Hepatocyte (in vitro differentiated cells): ENCODE data around the gene VEGFD. TPM values are rescaled to one million over a fixed set of nuclear protein-coding genes. Genes with fewer than 3 reads are reported as not detected.

Experiments used
- DNase-seq: peaks from one replicate; pipeline ENCODE4 v3.0.0-alpha.2; 2016; ENCODE audit warnings: low spot score
- H2AFZ ChIP-seq: fragments of 200-600 bp; sonication (generic); 2 replicates; pipeline ENCODE4 v1.6.0; 2016; ENCODE audit warnings: antibody characterized with exemption, mild to moderate bottlenecking
- H3K27ac ChIP-seq: fragments of 200-600 bp; sonication (generic); 2 replicates; pipeline ENCODE4 v1.5.1; 2016; ENCODE audit warnings: mild to moderate bottlenecking
- H3K27me3 ChIP-seq: fragments of 200-600 bp; sonication (generic); 2 replicates; pipeline ENCODE4 v1.6.1; 2016
- H3K36me3 ChIP-seq: fragments of 200-600 bp; sonication (generic); replicated peaks from 2 replicates; pipeline ENCODE4 v1.5.1; 2016; ENCODE audit warnings: low read depth; ENCODE audit not compliant: insufficient read depth
- H3K4me1 ChIP-seq: fragments of 200-600 bp; sonication (generic); 2 replicates; pipeline ENCODE4 v1.5.1; 2016; ENCODE audit warnings: mild to moderate bottlenecking, moderate library complexity; ENCODE audit not compliant: insufficient read depth
- H3K4me2 ChIP-seq: fragments of 200-600 bp; sonication (generic); 2 replicates; pipeline ENCODE4 v1.6.0; 2016
- H3K4me3 ChIP-seq: fragments of 200-600 bp; sonication (generic); 2 replicates; pipeline ENCODE4 v1.5.1; 2016; ENCODE audit warnings: mild to moderate bottlenecking
- H3K79me2 ChIP-seq: fragments of 200-600 bp; sonication (generic); 2 replicates; pipeline ENCODE4 v1.6.0; 2017; ENCODE audit warnings: mild to moderate bottlenecking
- H3K9me2 ChIP-seq: fragments of 200-600 bp; sonication (generic); replicated peaks from 2 replicates; pipeline ENCODE4 v1.6.0; 2017; ENCODE audit warnings: mild to moderate bottlenecking; ENCODE audit not compliant: insufficient read depth
- H3K9me3 ChIP-seq: fragments of 200-600 bp; sonication (generic); 2 replicates; pipeline ENCODE4 v1.5.1; 2016; ENCODE audit warnings: low read depth, mild to moderate bottlenecking
- H4K20me1 ChIP-seq: fragments of 200-600 bp; sonication (generic); 2 replicates; pipeline ENCODE4 v1.6.0; 2016; ENCODE audit warnings: mild to moderate bottlenecking; ENCODE audit not compliant: insufficient read depth, poor library complexity, severe bottlenecking
- EZH2 ChIP-seq: fragments of 200-600 bp; sonication (generic); IDR thresholded peaks from 2 replicates; pipeline ENCODE4 v1.6.1; 2016; ENCODE audit warnings: antibody characterized with exemption, mild to moderate bottlenecking, borderline replicate concordance
- EZH2phosphoT487 ChIP-seq: fragments of 200-600 bp; sonication (generic); IDR thresholded peaks from one replicate; pipeline ENCODE4 v1.6.1; 2018; ENCODE audit warnings: antibody characterized with exemption, mild to moderate bottlenecking, low read depth, moderate library complexity; ENCODE audit not compliant: unreplicated experiment, severe bottlenecking
- WGBS: methylation state at CpG from one replicate; pipeline ENCODE4 v1.1.6; 2016; ENCODE audit warnings: low lambda C conversion rate; ENCODE audit errors: missing lambda C conversion rate; 5-methylcytosine and 5-hydroxymethylcytosine counted together
- polyA plus RNA-seq: library from polyadenylated mRNA; unstranded; fragments of >200 nt; fragmentation: Nextera tagmentation; extraction: Ambion mirVana; gene quantifications from 2 replicates; pipeline ENCODE4 v1.2.1, GENCODE V29; 2016
- total RNA-seq: library from RNA; depleted of rRNA; stranded (reverse); fragments of >200 nt; gene quantifications from 2 replicates; pipeline ENCODE4 v1.2.3, GENCODE V29; 2014
- TF ChIP-seq, protein P1 (sequence below): fragments of 200-600 bp; sonication (generic); IDR thresholded peaks from 2 replicates; pipeline ENCODE4 v1.5.1; 2016; ENCODE audit warnings: antibody characterized with exemption, mild to moderate bottlenecking; ENCODE audit not compliant: poor library complexity

The VEGFD gene, protein sequence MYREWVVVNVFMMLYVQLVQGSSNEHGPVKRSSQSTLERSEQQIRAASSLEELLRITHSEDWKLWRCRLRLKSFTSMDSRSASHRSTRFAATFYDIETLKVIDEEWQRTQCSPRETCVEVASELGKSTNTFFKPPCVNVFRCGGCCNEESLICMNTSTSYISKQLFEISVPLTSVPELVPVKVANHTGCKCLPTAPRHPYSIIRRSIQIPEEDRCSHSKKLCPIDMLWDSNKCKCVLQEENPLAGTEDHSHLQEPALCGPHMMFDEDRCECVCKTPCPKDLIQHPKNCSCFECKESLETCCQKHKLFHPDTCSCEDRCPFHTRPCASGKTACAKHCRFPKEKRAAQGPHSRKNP
- total RNA-seq (0.76 and 0.80 TPM in 2 replicates), polyA plus RNA-seq (0.27 and 0.39 TPM in 2 replicates)

DNA sequence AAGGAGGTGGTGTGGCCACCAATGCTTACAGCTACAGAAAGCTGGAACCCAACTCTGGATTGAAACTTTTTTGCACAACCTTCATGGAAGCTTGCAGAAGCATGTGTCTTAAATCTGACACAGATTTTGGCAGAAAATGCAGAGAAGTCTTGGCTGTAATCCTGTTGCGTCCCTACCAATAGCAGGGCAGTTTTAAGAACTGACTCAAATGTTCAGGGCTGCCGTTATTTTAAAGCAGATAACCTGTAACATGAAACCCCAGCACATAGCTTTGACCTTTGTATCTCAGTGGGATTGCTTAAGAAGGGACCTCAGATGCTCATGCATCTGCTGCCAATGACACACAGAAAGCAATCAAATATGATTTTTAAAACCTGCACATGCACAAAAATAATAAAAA, at the start of gene VEGFD:
Gene VEGFD, minus strand, starts transcription at position 110 of the 400 bp plus-strand sequence. CDS start 467 bp downstream, outside the sequence.
- Histone ChIP-seq H3K79me2 (no peaks in the 10 kb centered on the region), H3K4me2 (no peak within 1 kb of the TSS), H3K9me2 (no peaks in the 10 kb centered on the region), H3K36me3 (no peaks in the 10 kb centered on the region), H3K27me3 (no peaks in the 10 kb centered on the region), H2AFZ (no peak within 1 kb of the TSS), H3K27ac (no peak within 1 kb of the TSS), H4K20me1 (no peaks in the 10 kb centered on the region), H3K4me3 (no peak within 1 kb of the TSS), H3K4me1 (no peaks in the 10 kb centered on the region), H3K9me3 (no peaks in the 10 kb centered on the region)
- WGBS = 24% methylated on average over 2 of the region's 2 CpGs
- no peak for DNase-seq
- TF ChIP-seq EZH2 (no peak), EZH2phosphoT487 (no peak)
- TF ChIP-seq, protein P1, sequence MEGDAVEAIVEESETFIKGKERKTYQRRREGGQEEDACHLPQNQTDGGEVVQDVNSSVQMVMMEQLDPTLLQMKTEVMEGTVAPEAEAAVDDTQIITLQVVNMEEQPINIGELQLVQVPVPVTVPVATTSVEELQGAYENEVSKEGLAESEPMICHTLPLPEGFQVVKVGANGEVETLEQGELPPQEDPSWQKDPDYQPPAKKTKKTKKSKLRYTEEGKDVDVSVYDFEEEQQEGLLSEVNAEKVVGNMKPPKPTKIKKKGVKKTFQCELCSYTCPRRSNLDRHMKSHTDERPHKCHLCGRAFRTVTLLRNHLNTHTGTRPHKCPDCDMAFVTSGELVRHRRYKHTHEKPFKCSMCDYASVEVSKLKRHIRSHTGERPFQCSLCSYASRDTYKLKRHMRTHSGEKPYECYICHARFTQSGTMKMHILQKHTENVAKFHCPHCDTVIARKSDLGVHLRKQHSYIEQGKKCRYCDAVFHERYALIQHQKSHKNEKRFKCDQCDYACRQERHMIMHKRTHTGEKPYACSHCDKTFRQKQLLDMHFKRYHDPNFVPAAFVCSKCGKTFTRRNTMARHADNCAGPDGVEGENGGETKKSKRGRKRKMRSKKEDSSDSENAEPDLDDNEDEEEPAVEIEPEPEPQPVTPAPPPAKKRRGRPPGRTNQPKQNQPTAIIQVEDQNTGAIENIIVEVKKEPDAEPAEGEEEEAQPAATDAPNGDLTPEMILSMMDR = no peak

- Histone ChIP-seq H3K27ac (no peak overlapping the region), H4K20me1 (no peaks in the 10 kb centered on the region), H3K9me2 (no peaks in the 10 kb centered on the region), H3K79me2 (no peaks in the 10 kb centered on the region), H3K27me3 (no peaks in the 10 kb centered on the region), H3K36me3 (no peaks in the 10 kb centered on the region), H2AFZ (no peak overlapping the region), H3K9me3 (no peaks in the 10 kb centered on the region), H3K4me3 (no peak overlapping the region), H3K4me2 (no peak overlapping the region), H3K4me1 (no peaks in the 10 kb centered on the region)
- DNase-seq = no peak
- TF ChIP-seq EZH2phosphoT487 = no peak
- TF ChIP-seq EZH2 = no peak
- TF ChIP-seq, protein P1 = no peak
- 69% methylated on average over 1 of the region's 1 CpG for whole genome bisulfite sequencing
These were observed 46.4 kb upstream of the VEGFD start for GRCh38 chrX:15430584-15430983.

- Histone ChIP-seq H3K27me3 (no peaks in the 10 kb centered on the region), H3K9me2 (no peaks in the 10 kb centered on the region), H3K36me3 (no peaks in the 10 kb centered on the region), H3K27ac (no peak overlapping the region), H3K9me3 (no peaks in the 10 kb centered on the region), H3K4me2 (no peak overlapping the region), H3K79me2 (no peaks in the 10 kb centered on the region), H3K4me3 (no peak overlapping the region), H4K20me1 (no peaks in the 10 kb centered on the region), H3K4me1 (no peaks in the 10 kb centered on the region), H2AFZ (no peak overlapping the region)
- no peak for TF ChIP-seq EZH2
- TF ChIP-seq, protein P1 = no peak
- TF ChIP-seq EZH2phosphoT487 = no peak
- WGBS = 68% methylated on average over 2 of the region's 2 CpGs
- DNase-seq = no peak
These were observed 45.9 kb upstream of the VEGFD start for GRCh38 chrX:15430076-15430475.
